GM12872 (cell line): Measurements from ENCODE around the gene CHI3L1.

Experiments
- TF ChIP-seq, protein P1 (sequence below): IDR thresholded peaks from 3 replicates; pipeline ENCODE4 v1.5.1; 2011; ENCODE audit warnings: low read depth, mild to moderate bottlenecking, low read length, moderate library complexity; ENCODE audit not compliant: insufficient read depth

CHI3L1 gene

DNA sequence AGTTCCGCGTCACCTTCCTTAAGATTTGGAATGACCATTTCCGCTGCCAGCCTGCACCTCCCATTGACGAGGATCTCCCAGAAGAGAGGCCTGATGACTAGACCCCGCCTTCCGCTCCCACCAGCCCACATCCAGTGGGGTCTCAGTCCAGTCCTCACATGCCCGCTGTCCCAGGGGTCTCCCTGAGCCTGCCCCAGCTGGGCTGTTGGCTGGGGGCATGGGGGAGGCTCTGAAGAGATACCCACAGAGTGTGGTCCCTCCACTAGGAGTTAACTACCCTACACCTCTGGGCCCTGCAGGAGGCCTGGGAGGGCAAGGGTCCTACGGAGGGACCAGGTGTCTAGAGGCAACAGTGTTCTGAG lies 20.7 kb downstream of the CHI3L1 start:
- TF ChIP-seq, protein P1, sequence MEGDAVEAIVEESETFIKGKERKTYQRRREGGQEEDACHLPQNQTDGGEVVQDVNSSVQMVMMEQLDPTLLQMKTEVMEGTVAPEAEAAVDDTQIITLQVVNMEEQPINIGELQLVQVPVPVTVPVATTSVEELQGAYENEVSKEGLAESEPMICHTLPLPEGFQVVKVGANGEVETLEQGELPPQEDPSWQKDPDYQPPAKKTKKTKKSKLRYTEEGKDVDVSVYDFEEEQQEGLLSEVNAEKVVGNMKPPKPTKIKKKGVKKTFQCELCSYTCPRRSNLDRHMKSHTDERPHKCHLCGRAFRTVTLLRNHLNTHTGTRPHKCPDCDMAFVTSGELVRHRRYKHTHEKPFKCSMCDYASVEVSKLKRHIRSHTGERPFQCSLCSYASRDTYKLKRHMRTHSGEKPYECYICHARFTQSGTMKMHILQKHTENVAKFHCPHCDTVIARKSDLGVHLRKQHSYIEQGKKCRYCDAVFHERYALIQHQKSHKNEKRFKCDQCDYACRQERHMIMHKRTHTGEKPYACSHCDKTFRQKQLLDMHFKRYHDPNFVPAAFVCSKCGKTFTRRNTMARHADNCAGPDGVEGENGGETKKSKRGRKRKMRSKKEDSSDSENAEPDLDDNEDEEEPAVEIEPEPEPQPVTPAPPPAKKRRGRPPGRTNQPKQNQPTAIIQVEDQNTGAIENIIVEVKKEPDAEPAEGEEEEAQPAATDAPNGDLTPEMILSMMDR: no peak

DNA sequence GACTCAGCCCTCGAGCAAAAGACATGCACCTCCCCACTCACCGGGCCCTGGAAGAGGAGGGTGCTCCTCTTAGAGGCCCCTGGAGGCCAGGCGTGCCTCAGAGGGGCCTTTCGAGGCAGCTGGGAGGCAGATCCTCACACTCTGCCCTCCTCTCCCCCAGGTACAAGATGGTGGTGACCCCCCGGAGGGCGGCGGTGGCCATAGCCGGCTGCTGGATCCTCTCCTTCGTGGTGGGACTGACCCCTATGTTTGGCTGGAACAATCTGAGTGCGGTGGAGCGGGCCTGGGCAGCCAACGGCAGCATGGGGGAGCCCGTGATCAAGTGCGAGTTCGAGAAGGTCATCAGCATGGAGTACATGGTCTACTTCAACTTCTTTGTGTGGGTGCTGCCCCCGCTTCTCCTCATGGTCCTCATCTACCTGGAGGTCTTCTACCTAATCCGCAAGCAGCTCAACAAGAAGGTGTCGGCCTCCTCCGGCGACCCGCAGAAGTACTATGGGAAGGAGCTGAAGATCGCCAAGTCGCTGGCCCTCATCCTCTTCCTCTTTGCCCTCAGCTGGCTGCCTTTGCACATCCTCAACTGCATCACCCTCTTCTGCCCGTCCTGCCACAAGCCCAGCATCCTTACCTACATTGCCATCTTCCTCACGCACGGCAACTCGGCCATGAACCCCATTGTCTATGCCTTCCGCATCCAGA lies 21.3 kb downstream of the CHI3L1 start:
- TF ChIP-seq, protein P1: no peak

DNA sequence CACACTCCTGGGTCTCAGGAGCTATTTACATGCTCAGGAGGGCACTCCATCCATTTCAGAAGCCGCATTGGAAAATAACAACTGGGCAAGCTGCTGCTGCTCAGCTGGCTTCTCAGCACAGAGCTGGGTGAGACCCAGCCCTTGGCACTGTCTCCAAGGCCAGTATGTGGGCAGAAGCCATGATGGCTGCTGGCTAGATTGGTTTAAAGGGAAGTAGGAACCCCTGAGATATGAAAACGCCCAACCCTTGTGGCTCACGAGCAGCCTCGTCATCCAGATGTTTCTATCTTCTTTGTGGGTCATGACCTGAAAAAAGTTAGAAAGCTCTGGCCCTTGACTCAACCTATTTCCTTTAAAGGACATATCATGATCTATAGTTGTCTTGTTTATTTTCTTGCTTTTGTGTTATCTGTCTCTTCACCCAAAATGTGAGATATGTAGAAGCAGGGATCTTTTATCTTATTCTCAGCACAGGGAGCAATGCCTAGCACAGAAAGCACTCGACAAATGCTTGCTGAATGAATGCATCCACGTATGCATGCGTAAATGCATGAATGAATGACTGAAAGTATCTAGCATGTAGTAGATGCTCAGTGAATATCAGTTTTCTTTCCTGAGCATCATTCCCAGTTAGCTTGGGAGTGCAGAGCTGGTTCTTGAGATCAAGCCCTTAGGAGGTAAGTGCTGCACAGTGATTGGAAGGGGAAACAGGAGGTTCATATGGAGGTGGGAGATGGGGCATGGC lies 22.4 kb downstream of the CHI3L1 start:
- TF ChIP-seq, protein P1: no peak

DNA sequence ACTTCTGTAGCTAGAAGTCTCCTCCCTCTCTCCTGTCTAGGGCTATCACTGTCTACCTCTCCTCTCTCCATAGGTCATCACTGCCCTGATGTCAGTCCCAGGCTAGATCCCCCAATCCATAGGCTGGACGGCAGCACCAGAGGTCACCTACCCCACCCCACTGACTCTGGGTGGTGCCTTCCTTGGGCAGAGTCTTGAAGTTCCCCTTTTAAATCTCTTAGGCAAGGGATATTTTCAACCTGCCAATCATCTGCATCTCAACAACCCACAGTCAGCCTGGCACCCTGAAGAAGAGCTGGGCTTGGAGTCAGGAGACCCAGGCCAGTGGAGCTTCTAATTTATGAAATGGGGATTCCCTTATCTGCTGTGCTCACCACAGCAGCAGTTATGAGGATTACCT lies 24.1 kb downstream of the CHI3L1 start:
- TF ChIP-seq, protein P1: no peak

DNA sequence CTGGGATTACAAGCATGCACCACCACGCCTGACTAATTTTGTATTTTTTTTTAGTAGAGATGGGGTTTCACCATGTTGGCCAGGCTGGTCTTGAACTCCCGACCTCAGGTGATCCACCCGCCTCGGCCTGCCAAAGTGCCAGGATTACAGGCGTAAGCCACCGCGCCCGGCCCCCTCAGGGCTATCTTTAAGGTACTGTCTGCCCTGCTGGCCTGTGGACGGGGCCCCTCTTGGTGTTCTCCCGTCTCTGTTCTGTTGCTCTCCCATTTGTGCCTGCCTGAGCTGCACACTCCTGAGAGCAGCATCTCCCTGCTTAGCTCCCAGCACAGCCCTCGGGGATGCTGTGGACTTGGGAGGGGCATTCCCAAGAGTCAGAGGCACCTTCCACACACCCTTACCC lies 24.8 kb downstream of the CHI3L1 start:
- TF ChIP-seq, protein P1: no peak

DNA sequence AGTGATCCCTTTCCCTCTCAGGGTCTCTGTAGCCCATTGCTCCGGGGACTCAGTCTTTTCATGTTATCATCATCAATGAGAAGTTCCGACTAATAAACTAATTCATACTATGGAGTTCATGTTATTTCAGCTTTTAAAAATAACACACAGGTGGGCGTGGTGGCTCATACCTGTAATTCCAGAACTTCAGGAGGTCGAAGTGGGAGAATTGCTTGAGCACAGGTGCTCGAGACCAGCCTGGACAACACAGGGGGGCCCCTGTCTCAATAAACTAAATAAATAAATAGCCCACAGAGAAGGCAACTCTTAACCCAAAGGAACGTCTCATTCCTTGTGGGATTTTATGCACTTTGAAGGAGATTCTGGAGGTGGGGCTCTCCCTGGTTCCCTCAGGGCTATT lies 25.3 kb downstream of the CHI3L1 start:
- TF ChIP-seq, protein P1: no peak

DNA sequence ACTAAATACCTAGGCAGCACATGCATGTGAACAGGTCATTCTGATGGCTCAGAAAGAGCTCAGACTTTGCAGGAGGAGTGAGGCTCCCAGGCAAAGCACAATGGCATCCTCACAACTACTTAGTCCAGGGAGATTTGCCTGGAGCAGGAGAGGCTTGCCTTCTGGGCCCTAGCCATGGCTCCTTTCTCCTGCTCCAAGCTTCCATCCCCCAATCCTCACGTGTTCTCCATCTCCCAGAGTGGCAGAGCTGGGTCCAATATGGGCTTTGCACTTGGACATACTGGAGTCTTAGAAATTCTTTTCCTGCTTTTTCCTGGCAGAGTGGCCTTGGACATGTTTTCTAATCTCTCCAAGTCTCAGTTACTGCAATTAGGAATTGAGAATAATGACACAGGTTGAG lies 26.7 kb downstream of the CHI3L1 start:
- TF ChIP-seq, protein P1: no peak
